ENCODE data around the gene XXYLT1. TPM values are rescaled to one million over a fixed set of nuclear protein-coding genes. Genes with fewer than 3 reads are reported as not detected.

Gene XXYLT1
- total RNA-seq, 1 donor: 32.8 TPM

GRCh38 chr3:195117978-195118581 is 152.9 kb downstream of the XXYLT1 start:
- DNase-seq (ENCODE audit: low read depth): peak; percentile 14
- peak; percentile 29 for TF ChIP-seq CTCF (IDR thresholded peaks at IDR 0.05; ENCODE audit: insufficient read depth, low read depth, low read length)

DNA sequence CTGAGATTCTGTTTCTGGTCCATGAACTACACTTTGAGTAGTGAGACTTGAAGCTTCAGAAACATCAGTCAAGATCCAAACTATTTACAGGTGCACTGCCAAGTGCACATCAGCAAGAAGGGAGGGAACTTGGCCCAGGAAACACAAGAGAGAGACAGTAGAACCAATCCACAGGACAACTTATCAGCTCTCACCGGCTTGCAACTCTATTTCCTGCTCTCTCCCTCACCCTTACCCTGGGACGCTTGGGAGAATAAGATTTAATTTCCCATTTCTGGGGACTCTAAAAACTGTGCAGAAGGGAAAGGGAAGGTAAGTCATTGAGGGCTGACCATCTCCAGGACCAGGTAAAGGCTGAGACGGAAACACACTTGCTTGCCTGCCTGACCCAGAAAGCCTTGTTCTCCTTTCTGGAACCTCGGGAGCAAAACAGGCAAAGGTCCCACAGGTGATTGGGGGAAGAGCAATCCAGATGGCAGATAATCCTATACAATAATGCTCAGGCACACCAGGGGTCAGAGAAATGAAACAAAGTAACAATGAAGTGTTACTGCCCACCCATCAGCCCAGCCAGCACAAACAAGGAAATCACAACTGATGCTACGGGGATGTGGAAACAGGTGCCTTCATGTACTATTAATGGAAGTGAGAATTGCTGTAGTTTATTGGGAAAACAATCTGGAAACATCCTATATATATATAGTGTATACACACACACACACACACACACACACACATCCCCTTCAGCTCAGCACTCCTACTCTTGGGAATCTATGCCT is 154.4 kb downstream of the XXYLT1 start:
- TF ChIP-seq CTCF (IDR thresholded peaks at IDR 0.05; ENCODE audit: insufficient read depth, low read depth, low read length): no peak
- DNase-seq (ENCODE audit: low read depth): no peak
- no peak overlapping the region for H3K4me3 ChIP-seq (ENCODE audit: low read depth, low read length)

More at GRCh38 chr3:195117978-195118581, 152.9 kb downstream of the XXYLT1 start:
- H3K4me3 ChIP-seq (ENCODE audit: low read depth, low read length): no peak overlapping the region

DNA sequence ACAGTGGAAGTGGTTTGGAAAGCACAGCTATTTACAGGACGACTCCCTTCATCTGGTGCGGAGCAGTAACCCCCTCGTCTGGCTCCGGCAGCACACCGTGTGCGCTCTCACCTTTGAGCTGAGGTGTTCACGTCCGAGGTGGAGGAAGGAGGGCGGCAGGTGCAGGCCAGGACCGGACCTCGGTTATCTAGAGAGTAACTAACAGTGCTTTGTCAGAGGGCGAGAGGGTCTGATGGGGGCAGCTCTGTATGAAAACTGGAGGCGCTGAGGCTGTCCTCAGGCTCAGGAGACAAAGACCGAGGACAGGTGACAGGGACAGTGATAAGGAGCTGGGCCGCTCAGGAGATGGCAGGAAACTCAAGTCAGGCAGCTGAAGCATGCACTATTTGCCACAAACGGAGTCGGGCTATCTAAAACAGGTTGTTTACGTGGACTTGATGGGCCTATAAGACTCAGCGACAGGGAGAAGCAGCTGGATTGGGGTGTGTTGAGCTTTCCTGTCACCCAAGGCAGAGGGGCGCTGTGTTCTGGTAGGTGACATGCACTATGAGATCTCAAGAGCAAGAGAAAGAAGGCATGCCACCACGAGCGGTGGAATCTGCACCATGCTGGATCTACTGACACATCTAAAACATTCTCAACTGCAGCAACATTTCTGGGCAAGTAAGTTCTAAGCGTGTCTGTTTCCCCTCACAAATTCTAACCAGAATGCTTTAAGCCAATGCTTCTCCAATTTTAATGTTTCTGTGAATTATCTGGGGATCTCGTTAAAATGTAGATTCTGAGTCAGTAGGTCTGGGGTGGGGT is 155.2 kb downstream of the XXYLT1 start:
- no peak overlapping the region for H3K4me3 ChIP-seq (ENCODE audit: low read depth, low read length)
- DNase-seq (ENCODE audit: low read depth): no peak

GRCh38 chr3:195114786-195115599 is 156.0 kb downstream of the XXYLT1 start:
- DNase-seq (ENCODE audit: low read depth): no peak
- TF ChIP-seq CTCF (IDR thresholded peaks at IDR 0.05; ENCODE audit: insufficient read depth, low read depth, low read length): no peak
- no peak overlapping the region for H3K4me3 ChIP-seq (ENCODE audit: low read depth, low read length)

More for the DNA sequence above, 155.2 kb downstream of the XXYLT1 start:
- no peak for TF ChIP-seq CTCF (IDR thresholded peaks at IDR 0.05; ENCODE audit: insufficient read depth, low read depth, low read length)

DNA sequence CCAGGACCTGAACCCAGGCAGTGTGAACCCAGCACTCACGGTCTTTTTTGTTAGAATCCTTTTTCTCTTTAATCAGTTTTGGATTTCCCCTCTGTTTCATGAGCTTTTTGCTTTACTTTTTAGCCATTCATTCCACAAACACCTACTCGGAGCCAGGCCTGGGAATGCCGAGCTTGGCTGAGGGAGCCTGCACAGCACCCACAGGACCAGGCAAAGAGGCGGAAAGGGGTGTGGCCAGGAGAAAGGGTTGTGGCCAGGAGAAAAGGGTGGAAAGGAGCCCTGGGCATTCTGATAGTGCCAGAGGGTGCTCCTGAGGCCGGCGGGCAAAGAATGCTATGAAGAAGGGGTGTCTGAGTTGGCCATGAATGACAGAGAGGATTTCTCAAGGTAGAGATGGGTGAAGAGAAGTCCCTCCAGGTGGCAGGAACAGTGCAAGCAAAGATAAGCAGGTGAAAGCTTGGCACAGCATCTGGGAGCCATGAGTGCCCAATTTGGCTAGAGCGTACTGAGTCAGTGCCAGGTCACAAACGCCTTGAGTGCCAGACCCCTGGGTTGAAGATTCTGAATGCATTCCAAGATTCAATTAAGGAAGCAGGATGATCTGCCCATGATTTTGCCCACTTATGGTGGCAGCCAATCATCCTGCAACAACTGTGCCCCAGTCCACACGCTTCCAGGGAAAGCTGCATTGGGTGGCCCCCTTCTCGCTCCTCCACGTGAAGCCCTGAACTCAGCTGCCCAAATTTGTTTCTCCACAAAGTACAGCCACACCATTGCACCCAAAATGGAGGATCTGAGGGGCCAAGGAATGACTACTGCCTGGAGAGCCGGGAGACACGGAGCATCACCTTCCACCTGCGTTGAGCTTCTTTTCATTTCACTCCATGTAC is 157.2 kb downstream of the XXYLT1 start:
- no peak overlapping the region for H3K4me3 ChIP-seq (ENCODE audit: low read depth, low read length)
- DNase-seq (ENCODE audit: low read depth): no peak
- TF ChIP-seq CTCF (IDR thresholded peaks at IDR 0.05; ENCODE audit: insufficient read depth, low read depth, low read length): no peak

All from fibroblast of villous mesenchyme (primary cell).